Hypothalamus (tissue), 51 donors: ENCODE measurements around the gene GJC1.

ENCODE experiments used
- DNase-seq, 51 donors: peaks; one replicate each; lab custom pipeline; 2025; lab: John Stamatoyannopoulos, UW

GJC1 gene

GRCh38 chr17:44779211-44780025, 50.7 kb downstream of the GJC1 start:
- peak in 50 of 51 donors; percentile 13 to 86 (median 66) for DNase-seq

DNA sequence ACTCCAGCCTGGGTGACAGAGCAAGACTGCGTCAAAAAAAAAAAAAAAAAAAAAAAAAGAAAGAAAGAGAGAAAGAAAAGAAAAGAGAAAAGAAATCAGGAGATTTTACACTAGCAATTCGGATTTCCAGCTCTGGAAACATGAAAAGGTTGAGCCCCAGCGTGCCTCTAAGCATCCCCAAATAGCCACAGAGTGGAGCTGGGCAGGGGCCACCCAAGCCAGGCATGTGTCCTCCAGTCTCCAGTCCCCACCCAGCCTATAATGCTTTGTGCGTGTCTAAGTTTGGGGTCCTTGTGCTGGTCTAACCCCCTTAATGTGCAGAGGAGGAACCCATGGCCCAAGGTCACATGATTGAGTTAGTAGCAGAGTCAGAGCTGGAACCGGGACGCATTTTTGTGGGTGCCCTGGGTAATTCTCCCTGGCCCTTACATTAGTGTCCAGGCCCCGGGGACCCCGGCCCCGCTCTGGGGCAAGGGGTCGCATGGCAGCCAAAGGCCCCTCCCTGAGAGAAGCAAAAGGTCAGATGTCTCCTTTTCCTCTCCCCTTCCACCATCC, 51.4 kb downstream of the GJC1 start:
- DNase-seq, result peak in 1 of 51 donors; percentile 59

GRCh38 chr17:44777394-44778348, 52.4 kb downstream of the GJC1 start:
- DNase-seq, result no peak

GRCh38 chr17:44776628-44777393, 53.3 kb downstream of the GJC1 start:
- no peak for DNase-seq

DNA sequence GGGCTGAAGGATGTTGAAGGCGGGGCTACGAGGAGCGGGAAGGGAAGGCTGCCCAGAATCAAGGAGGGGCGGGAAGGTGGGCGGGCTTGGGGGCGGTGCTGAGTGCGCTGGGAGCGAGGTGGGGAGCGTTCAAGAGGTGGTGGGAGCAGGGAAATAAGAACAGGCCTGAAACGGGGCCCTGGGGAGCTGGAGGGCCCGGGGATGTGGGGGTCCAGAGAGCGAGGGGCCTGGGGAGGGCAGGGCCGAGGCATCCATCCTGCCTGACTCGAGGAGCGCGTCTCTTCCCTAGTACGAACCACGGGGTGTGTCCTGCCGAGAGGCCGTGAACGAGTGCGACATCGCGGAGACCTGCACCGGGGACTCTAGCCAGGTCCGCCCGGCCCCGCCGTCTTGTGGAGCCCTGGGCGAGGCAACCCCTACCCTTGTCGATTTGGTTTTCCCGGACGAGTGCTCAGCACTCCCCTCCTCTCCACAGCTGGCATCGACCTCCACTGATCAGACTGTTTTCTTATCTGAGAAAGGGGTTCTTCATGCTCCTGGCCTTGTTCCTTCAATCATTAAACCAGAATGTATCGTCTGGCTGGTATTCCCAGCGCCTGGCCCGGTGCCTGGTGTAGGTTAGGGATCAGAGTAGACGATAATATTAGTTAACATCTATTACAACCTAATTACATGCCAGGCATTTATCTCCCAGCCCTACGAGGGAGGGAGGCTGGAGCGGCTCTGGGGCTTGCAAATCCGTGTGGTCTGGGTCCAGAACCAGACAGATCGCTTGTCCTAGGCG, 54.1 kb downstream of the GJC1 start:
- DNase-seq, result peak in 5 of 51 donors; percentile 53 to 90 (median 61)

DNA sequence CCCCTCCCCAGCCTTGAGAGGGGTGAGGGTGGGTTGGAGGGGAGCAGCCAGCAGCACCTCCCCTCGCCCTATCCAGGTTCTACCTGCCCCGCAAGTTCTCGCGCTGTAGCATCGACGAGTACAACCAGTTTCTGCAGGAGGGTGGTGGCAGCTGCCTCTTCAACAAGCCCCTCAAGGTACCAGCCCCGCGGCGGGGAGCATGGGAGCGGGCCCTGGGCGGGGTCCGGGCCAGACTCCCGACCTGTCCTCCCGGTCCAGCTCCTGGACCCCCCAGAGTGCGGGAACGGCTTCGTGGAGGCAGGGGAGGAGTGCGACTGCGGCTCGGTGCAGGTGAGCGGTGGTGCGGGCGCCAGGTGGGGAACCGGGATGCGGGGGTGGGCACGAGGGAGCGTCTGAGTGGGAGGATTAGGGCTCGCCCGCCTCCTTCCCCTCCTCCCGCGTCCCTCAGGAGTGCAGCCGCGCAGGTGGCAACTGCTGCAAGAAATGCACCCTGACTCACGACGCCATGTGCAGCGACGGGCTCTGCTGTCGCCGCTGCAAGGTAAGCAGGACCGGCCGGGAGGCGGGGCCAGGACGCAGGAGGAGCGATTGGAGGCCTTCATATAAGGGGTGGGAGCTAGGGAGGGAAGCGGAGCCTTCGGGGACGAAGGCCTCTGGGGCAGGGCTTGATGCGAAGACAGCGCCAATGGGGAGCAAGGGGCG, 54.8 kb downstream of the GJC1 start:
- peak in 48 of 51 donors; percentile 23 to 97 (median 87) for DNase-seq

DNA sequence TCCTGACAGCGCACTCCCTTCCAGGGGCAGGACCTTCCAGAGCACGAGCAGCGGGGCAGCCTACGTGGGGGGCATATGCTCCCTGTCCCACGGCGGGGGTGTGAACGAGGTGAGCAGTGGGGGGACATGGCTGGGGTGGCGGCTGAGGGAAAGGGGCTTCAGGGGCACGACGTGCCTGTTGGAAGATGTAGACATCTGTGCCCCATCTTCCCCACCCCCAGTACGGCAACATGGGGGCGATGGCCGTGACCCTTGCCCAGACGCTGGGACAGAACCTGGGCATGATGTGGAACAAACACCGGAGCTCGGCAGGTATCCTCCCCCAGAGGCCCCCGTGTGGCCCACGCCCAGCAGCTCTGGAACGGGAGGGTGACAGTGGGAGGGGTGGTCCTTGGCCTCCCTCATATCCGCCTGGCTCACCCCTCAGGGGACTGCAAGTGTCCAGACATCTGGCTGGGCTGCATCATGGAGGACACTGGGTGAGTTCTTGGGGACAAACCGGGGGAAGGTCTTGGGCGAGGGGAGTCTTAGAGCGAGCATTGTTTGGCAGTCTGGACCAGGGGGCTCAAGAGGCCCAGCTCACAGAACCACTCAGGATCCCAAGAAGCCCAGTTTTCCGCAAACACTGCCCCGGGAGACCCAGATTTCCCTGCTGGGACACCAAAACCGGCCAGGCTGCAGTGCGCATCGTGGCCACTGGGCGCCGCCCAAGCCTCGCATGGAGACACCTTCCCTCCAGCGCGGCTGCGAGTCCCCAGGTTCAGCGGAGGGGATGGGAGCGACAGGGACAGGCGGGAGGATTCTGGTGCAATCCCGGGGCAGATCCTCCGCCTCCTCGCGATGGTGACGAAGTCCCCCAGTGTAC, 55.6 kb downstream of the GJC1 start:
- DNase-seq, result peak; percentile 7 to 88 (median 68)

DNA sequence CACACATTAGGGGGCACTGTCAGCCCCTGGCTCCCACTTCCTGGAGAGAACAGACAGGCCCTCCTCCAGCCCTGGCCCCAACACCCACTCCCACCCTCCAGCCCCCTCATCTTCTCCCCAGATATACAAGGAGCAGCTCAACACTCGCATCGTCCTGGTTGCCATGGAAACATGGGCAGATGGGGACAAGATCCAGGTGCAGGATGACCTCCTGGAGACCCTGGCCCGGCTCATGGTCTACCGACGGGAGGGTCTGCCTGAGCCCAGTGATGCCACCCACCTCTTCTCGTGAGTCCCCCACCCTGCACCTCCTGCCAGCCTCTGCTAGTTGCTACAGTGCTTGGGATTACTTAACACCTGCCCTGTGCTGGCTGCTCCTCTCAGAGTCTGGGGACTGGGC, 56.9 kb downstream of the GJC1 start:
- DNase-seq, result no peak

GRCh38 chr17:44772308-44773045, 57.6 kb downstream of the GJC1 start:
- DNase-seq, result no peak

DNA sequence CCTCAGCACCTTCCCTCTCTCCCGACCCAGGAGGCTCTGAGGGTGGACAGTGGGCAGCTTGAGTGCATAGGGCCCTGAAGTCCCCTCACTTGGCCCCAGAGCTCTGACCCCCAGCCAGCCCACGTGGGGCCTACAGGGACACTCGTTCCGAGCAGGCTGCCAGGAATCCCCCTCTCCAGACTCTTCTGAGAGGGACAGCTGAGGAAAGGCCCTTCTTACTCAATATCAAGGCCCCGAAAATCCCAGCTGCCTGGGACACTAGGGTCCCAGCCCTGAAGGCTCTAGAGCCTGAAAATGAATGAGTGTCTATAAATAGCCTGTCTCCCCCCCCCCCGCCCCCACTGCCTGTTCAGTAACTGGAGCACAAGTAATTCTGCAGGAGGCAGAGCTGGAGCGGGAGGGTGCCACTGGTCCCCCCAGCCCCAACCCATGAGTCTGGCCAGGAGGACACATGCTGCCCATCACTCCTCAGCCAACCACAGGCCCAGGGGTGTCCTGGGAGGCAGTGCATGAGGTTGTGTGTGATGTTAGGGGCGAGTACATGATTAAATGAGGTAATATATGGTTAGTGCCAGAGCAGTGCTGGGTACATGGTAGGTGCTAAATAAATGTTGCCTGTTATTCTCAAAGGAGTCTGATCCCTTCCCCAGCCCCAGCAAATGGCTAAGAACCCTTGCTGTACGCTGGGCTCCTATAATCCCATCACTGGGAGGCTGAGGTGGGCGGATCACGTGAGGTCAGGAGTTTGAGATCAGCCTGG, 59.7 kb downstream of the GJC1 start:
- no peak for DNase-seq

DNA sequence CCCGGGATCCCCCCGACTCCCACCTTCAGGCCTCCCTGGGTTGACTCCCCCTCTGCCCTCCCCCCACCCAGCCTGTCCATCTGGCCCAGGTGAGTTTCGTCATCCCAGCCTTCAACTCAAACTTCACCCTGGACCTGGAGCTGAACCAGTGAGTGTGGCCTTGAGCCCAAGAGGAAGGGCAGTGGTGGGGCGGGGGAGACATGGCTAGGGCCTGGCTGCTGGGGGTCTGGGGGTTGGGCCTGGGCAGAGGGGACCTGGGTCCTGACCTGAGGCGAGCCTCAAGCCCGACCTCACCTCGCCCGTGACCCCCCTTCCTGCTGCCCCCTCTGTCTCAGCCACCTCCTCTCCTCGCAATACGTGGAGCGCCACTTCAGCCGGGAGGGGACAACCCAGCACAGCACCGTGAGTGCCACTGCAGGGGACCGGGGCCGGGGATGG, 60.4 kb downstream of the GJC1 start:
- no peak for DNase-seq

DNA sequence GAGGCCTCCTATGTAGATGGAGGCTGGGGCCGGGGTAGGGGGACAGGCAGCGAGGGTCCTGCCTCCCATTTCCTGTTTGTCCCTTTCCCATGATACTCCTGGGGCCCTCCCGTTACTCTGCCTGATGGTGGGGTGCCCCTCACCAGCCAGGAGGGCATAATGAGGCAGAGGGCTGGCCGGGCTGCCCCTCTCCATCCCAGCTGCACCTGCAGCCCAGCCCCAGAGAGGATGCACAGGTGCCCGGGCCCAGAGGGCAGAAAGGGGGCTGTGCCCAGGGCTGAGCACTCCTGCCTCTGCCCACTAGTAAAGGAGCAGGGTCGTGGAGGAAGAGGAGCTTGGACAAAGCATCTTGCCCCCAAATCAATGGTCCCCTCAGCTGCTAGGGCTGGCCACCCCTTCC, 60.9 kb downstream of the GJC1 start:
- DNase-seq, result no peak

GRCh38 chr17:44768505-44769142, 61.5 kb downstream of the GJC1 start:
- DNase-seq, result no peak

DNA sequence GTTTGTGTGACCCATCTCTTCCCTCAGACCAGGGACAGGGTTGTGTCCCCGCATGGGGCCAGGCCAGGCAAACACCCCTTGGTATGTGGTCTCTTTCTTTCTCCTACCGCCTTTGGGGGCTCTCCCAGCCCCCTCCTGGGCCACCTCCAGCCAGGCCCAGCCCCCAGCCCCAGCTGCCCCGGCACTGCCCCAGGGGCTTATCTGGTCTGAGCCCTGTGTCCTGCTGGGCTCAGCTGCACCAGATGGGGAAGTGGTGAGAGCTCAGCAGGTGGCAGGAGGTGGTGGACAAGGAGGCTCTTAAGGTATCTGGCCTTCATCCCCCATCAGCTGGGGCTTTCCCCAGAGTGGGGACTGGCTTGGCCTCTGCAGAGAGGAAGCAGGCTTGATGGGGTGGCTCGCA, 62.6 kb downstream of the GJC1 start:
- DNase-seq, result no peak

- DNase-seq, result peak in 19 of 51 donors; percentile 8 to 64 (median 31)
Measured at GRCh38 chr17:44766409-44767038, 63.6 kb downstream of the GJC1 start.
